Spinal cord (tissue), 10 donors: ENCODE data around the gene PRXL2C. TPM values are rescaled to one million over a fixed set of nuclear protein-coding genes. Genes with fewer than 3 reads are reported as not detected.

Experiments
- DNase-seq, 6 donors: peaks; one replicate each; pipeline versions ENCODE4 v3.0.0 to v3.0.0-alpha.2; 2013 to 2015; ENCODE audit warnings: low spot score in 6 of 6, low read depth in 4 of 6
- H3K27ac ChIP-seq: one replicate; pipeline ENCODE4 v1.5.1; 2013; ENCODE audit warnings: low read depth, low read length, control low read depth
- H3K27me3 ChIP-seq: one replicate; pipeline ENCODE4 v1.6.1; 2013; ENCODE audit warnings: low read length; ENCODE audit not compliant: control insufficient read depth, insufficient read depth
- H3K36me3 ChIP-seq: one replicate; pipeline ENCODE4 v1.6.1; 2013; ENCODE audit warnings: low read length; ENCODE audit not compliant: control insufficient read depth, insufficient read depth
- H3K4me1 ChIP-seq: one replicate; pipeline ENCODE4 v1.6.1; 2013; ENCODE audit warnings: low read length; ENCODE audit not compliant: control insufficient read depth, insufficient read depth
- H3K4me3 ChIP-seq: one replicate; pipeline ENCODE4 v1.5.1; 2013; ENCODE audit warnings: low read depth, low read length, control low read depth
- H3K9me3 ChIP-seq: one replicate; pipeline ENCODE4 v1.6.1; 2013; ENCODE audit warnings: low read length; ENCODE audit not compliant: control insufficient read depth, insufficient read depth
- WGBS: methylation state at CpG from one replicate; pipeline ENCODE4 v1.1.5; 2013; ENCODE audit warnings: missing lambda C conversion rate; ENCODE audit not compliant: insufficient coverage; 5-methylcytosine and 5-hydroxymethylcytosine counted together
- polyA plus RNA-seq, 2 donors: library from polyadenylated mRNA; unstranded; fragments of 120-200 nt; gene quantifications; one replicate each; pipeline ENCODE4 v1.2.1, GENCODE V29; 2013; ENCODE audit not compliant: insufficient read length in 2 of 2
- total RNA-seq, 2 donors: library from RNA; depleted of rRNA in 1 of 2; stranded (reverse); fragments of 120-200 nt in 1 of 2; fragments of >200 nt in 1 of 2; gene quantifications; one replicate each; pipeline versions ENCODE4 v1.2.3 to v1.2.4, GENCODE V29; 2013 to 2014
- donor health status: healthy.

Gene PRXL2C
- total and polyA plus RNA-seq, 4 donors: 6.1 to 15.5 (median 9.4) TPM

GRCh38 chr9:96599298-96599697 is 55.8 kb downstream of the PRXL2C start:
- Histone ChIP-seq H3K9me3 (no peaks in the 10 kb centered on the region), H3K27me3 (no peaks in the 10 kb centered on the region), H3K36me3 (no peaks in the 10 kb centered on the region), H3K4me1 (no peaks in the 10 kb centered on the region), H3K4me3 (no peak overlapping the region), H3K27ac (no peak overlapping the region)
- no peak for DNase-seq
- WGBS: no CpG with 5 or more reads among the region's 5 CpGs

GRCh38 chr9:96596601-96597111 is 58.5 kb downstream of the PRXL2C start:
- H3K27ac ChIP-seq: no peak overlapping the region
- WGBS: no CpG with 5 or more reads among the region's 5 CpGs
- no peaks in the 10 kb centered on the region for H3K4me1 ChIP-seq
- H3K4me3 ChIP-seq: no peak overlapping the region
- H3K36me3 ChIP-seq: no peaks in the 10 kb centered on the region
- H3K27me3 ChIP-seq: no peaks in the 10 kb centered on the region
- DNase-seq: no peak
- no peaks in the 10 kb centered on the region for H3K9me3 ChIP-seq

Other genes with a start within 250 kb of the PRXL2C start
- gene ZNF367, start 236.9 kb downstream of the PRXL2C start, total RNA-seq: 10 to 100 TPM in 1 of 2 donors, 1 to 10 TPM in 1; 6.7 to 10.1 TPM
- gene ZNF367, start 236.9 kb downstream of the PRXL2C start, polyA plus RNA-seq: 1 to 10 TPM; 7.1 TPM
- 10 to 100 TPM; 16.8 to 20.0 TPM for gene HABP4, start 205.1 kb downstream of the PRXL2C start, total RNA-seq
- 10 to 100 TPM; 35.8 to 38.9 TPM for gene HABP4, start 205.1 kb downstream of the PRXL2C start, polyA plus RNA-seq
- 10 to 100 TPM; 19.9 to 46.5 TPM for gene CDC14B, start 35.5 kb downstream of the PRXL2C start, total RNA-seq
- gene CDC14B, start 35.5 kb downstream of the PRXL2C start, polyA plus RNA-seq: 10 to 100 TPM; 19.5 to 20.2 TPM
- 10 to 100 TPM; 30.8 to 36.4 TPM for gene ZNF510, start 122.8 kb upstream of the PRXL2C start, total RNA-seq
- 10 to 100 TPM; 16.2 to 20.8 TPM for gene ZNF510, start 122.8 kb upstream of the PRXL2C start, polyA plus RNA-seq
- 10 to 100 TPM; 13.3 to 13.8 TPM for gene ZNF782, start 199.2 kb upstream of the PRXL2C start, total RNA-seq
- 1 to 10 TPM; 5.3 to 7.4 TPM for gene ZNF782, start 199.2 kb upstream of the PRXL2C start, polyA plus RNA-seq